Upper lobe of right lung (tissue), 1 donor: ENCODE data around the gene ALG5. TPM values are rescaled to one million over a fixed set of nuclear protein-coding genes. Genes with fewer than 3 reads are reported as not detected.

ENCODE experiments used
- ATAC-seq: fragments of 200-7000 bp; cut with Tn5 transposase; one replicate; pipeline ENCODE4 v1.9.1; 2020; ENCODE audit warnings: mild to moderate bottlenecking, moderate library complexity
- DNase-seq: peaks from one replicate; pipeline ENCODE4 v3.0.0-alpha.2; 2020
- H3K27ac ChIP-seq: fragments of 200-600 bp; one replicate; pipeline ENCODE4 v1.8.0; 2022
- H3K27me3 ChIP-seq: fragments of 200-600 bp; one replicate; pipeline ENCODE4 v1.8.0; 2022; ENCODE audit warnings: mild to moderate bottlenecking
- H3K36me3 ChIP-seq: fragments of 200-600 bp; one replicate; pipeline ENCODE4 v1.8.0; 2022
- H3K4me1 ChIP-seq: fragments of 200-600 bp; one replicate; pipeline ENCODE4 v1.8.0; 2022
- H3K4me3 ChIP-seq: fragments of 200-600 bp; one replicate; pipeline ENCODE4 v1.8.0; 2022; ENCODE audit warnings: mild to moderate bottlenecking
- H3K9me3 ChIP-seq: fragments of 200-600 bp; one replicate; pipeline ENCODE4 v1.8.0; 2022
- intact Hi-C: fragments of 100-400 bp; cut with DNase I; formaldehyde crosslinking; loops from one replicate; pipeline ENCODE4 v1.11.0; 2022
- total RNA-seq: library from RNA; stranded (reverse); fragmentation: NEBNext Ultra II Directional; extraction: Animal tissue kit (Norgen Biotek cat#: 25700); gene quantifications from one replicate; pipeline ENCODE4 v1.2.1, GENCODE V29; 2021
- TF ChIP-seq, protein P1 (sequence below): fragments of 200-600 bp; IDR thresholded peaks from one replicate; pipeline ENCODE4 v1.8.0; 2022; ENCODE audit warnings: antibody characterized with exemption
- donor health status: DM: no; HTN: yes; CAD: no; lungs with severe emphysema.

ALG5 gene
- total RNA-seq, 1 donor from 2014 or later: 27.2 TPM

DNA sequence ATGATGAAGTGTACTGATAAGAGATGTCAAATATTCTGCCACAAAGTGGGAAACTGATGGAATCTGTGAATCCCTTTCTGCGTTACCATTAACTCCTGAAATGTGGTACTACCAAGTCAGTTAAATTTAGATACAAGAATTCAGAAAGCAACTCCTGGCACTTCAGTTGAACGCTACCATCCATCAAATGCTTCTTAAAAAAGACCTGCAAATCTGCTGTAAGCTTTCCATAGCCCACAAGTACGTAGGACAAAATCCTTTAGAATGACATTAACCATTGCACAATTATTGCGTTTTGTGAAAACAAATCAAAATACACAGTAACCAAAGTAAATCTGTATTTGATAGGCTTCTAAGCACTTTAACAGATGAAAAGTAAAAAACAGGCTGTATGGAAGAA lies 84.5 kb downstream of the ALG5 start:
- intact Hi-C loops: no loop called here
- DNase-seq (no peak), ATAC-seq (no peak)
- Histone ChIP-seq H3K4me3 (no peak overlapping the region), H3K9me3 (no peaks in the 10 kb centered on the region), H3K4me1 (peaks cover 8% of the 10 kb centered on the region), H3K36me3 (no peaks in the 10 kb centered on the region), H3K27me3 (no peaks in the 10 kb centered on the region), H3K27ac (no peak overlapping the region)
- TF ChIP-seq, protein P1, sequence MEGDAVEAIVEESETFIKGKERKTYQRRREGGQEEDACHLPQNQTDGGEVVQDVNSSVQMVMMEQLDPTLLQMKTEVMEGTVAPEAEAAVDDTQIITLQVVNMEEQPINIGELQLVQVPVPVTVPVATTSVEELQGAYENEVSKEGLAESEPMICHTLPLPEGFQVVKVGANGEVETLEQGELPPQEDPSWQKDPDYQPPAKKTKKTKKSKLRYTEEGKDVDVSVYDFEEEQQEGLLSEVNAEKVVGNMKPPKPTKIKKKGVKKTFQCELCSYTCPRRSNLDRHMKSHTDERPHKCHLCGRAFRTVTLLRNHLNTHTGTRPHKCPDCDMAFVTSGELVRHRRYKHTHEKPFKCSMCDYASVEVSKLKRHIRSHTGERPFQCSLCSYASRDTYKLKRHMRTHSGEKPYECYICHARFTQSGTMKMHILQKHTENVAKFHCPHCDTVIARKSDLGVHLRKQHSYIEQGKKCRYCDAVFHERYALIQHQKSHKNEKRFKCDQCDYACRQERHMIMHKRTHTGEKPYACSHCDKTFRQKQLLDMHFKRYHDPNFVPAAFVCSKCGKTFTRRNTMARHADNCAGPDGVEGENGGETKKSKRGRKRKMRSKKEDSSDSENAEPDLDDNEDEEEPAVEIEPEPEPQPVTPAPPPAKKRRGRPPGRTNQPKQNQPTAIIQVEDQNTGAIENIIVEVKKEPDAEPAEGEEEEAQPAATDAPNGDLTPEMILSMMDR: no peak

DNA sequence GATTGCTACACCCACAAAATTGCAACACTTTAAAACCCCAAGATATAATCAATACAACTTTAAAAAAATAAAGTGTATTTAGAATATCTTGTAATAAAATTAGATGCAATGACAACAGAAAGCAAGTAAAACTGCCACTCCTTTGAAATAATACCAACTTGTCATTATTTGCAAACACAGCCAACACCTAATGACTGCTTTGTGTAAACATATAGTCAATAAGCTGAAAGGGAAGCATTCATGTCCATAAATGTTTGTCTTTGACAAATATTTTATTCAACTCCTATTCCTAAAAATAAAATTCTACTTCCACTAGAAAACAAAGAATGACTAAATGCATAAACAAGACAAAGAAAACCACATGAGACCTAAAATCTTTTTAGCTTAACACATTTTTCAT lies 85.7 kb downstream of the ALG5 start:
- DNase-seq: no peak
- TF ChIP-seq, protein P1: no peak
- Histone ChIP-seq H3K4me3 (no peak overlapping the region), H3K9me3 (no peaks in the 10 kb centered on the region), H3K27me3 (no peaks in the 10 kb centered on the region), H3K27ac (no peak overlapping the region), H3K36me3 (no peaks in the 10 kb centered on the region), H3K4me1 (peaks cover 4% of the 10 kb centered on the region)
- intact Hi-C loops: no loop called here
- no peak for ATAC-seq

DNA sequence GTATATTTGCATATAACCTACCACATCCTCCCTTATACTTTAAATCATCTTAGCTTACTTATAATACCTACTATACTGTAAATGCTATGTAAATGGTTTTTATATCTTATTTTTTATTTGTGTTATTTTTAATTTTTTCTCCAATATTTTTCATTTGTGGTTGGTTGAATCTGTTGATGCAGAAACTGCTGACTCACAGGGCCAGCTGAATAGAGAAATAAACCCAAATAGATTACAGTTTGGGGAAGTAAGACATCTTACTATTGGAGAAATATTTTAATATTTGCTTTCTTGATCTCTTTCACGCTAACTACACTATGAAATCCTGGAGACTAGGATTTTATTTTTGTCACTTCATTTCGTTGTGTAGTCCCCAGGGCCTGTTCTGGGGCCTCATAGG lies 86.2 kb downstream of the ALG5 start:
- DNase-seq (no peak), ATAC-seq (no peak)
- intact Hi-C loops: no loop called here
- H3K27ac ChIP-seq: no peak overlapping the region
- no peaks in the 10 kb centered on the region for H3K9me3 ChIP-seq
- H3K36me3 ChIP-seq: no peaks in the 10 kb centered on the region
- no peaks in the 10 kb centered on the region for H3K4me1 ChIP-seq
- H3K4me3 ChIP-seq: no peak overlapping the region
- H3K27me3 ChIP-seq: no peaks in the 10 kb centered on the region
- TF ChIP-seq, protein P1: no peak

DNA sequence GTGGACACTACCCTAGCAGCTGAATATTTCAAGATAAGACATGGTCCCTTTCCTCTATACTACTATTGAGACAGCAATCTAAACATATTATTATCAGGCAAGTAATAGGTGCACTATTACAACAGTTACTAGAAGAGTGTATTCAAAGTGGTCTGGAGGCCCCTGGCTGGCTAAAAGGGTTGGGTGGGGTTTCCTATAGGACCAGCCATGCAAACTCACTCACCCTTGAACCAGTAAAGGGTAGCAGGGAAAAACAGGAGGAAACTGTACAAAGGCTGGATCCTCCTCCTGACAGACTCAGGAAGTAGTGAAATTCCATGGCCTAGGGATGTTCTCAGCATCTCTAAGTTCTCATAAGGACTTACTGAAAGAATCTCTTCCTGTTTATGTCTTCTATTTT lies 86.8 kb downstream of the ALG5 start:
- ATAC-seq (no peak), DNase-seq (no peak)

DNA sequence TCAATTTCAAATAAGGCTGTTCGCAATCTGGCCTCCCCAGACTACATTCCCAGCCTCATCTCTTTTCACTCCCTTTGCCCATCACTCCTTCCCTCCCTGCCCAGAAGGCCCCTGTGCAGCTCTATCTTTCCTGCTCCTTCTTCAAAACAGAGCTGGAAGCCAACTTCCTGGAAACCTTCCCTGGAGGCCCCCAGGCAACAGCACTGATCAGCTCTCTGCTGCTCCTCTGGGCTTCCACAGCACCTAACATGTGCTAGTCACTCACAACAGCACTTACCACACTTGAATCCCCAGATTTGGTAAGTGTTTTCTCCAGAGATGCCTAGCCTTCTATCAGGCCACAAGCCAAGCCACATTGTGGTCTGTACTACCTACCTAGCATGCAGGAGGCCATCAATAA lies 88.6 kb downstream of the ALG5 start:
- DNase-seq (no peak), ATAC-seq (no peak)
- H3K4me3 ChIP-seq: no peak overlapping the region
- H3K9me3 ChIP-seq: no peaks in the 10 kb centered on the region
- H3K4me1 ChIP-seq: no peaks in the 10 kb centered on the region
- intact Hi-C loops: no loop called here
- TF ChIP-seq, protein P1: no peak
- no peaks in the 10 kb centered on the region for H3K27me3 ChIP-seq
- no peaks in the 10 kb centered on the region for H3K36me3 ChIP-seq
- no peak overlapping the region for H3K27ac ChIP-seq

More for the DNA sequence above, 86.8 kb downstream of the ALG5 start:
- TF ChIP-seq, protein P1: no peak
- intact Hi-C loops: no loop called here
- Histone ChIP-seq H3K4me1 (no peaks in the 10 kb centered on the region), H3K36me3 (no peaks in the 10 kb centered on the region), H3K27me3 (no peaks in the 10 kb centered on the region), H3K27ac (no peak overlapping the region), H3K9me3 (no peaks in the 10 kb centered on the region), H3K4me3 (no peak overlapping the region)

DNA sequence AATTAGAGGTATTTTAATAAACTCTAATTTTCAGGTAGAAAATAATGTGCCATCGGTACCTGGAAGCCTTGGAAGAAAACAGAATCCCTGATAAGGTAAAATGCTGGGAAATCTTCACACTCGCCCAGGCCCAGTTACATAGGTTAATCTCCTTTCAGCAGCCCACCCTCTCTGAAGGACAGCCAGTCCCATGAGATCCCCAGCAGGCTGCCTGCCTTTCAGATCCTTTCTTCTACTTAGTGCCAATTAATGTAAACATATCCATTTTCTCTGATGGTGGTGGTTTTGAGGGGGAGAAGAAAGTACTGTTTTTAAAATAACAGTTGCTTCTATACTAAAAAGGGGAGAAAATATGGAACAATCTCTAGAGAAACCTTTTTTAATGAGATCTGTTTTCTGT lies 91.3 kb downstream of the ALG5 start:
- intact Hi-C loops: no loop called here
- H3K27me3 ChIP-seq: no peaks in the 10 kb centered on the region
- DNase-seq: no peak
- H3K9me3 ChIP-seq: no peaks in the 10 kb centered on the region
- H3K36me3 ChIP-seq: no peaks in the 10 kb centered on the region
- no peak overlapping the region for H3K27ac ChIP-seq
- TF ChIP-seq, protein P1: no peak
- H3K4me1 ChIP-seq: no peaks in the 10 kb centered on the region
- ATAC-seq: no peak
- no peak overlapping the region for H3K4me3 ChIP-seq
